GM21447 (cell line): Measurements from ENCODE around the gene TBC1D1.
A peak's percentile ranks its signal among the peaks of the same experiment; 100 is the strongest.

Experiments
- ATAC-seq: cut with Tn5 transposase; IDR thresholded peaks from one replicate; pipeline ENCODE4 v1.9.1; 2021; ENCODE audit not compliant: unreplicated experiment

TBC1D1 gene

DNA sequence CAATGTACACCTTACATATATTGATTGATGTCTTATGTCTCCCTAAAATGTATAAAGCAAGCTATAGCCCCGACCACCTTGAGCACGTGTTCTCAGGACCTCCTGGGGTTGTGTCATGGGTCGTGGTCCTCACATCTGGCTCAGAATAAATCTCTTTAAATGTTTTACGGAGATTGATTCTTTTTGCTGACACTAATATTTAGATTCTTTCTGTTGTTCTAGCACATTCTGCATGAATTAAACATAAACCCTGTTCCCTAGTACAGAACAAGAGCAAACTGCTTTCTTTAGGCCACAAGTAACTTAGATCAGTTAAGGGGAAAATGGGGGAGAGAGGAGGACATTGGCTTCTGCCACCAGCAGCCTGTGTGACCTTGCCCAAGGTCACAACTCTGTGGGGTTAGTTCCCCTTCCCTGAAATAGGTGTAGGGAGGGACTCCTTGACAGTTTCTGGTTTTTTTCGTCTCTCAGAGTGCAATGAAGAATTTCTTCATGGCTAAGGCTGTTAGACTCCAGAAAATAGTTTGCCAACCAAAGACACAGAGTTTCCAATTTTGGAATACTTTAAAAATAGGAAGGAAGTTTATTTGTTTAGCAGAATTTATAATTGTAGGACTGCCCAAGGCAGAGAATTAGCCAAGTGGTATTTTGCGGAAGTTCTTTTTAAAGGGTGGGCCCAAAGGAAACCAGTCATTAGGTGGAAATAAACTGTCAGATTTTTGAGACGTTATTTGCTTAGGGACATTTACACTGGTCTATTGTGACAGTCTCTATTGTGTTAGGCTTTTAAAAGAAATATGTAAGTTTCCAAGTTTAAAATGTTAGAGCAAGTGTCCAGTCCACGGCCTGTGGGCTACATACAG, 98.7 kb downstream of the TBC1D1 start:
- peak; percentile 44 for ATAC-seq

DNA sequence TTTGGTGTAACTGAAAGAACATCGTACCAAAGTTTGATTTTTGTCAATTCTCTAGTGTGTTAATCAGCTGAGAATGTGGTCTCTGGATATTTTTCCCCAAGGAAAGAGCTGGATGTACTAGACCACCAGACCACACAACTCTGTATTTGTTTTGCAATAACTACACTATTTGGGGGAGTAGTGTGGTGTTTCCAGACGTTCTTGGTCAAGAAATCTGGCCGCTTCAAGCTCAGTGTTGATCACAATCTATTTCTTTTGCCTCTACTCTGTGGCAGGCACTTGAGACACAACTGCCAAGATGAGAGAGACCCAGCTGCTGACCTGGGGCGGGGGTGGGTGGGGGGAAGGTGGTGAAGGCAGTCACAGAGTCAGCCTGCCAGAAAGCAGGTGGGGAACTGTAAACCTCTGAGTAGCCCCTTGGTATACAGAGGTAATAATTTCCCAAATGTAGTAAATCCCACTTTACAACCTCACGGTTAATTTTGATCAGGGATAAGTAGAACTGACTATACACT, 99.9 kb downstream of the TBC1D1 start:
- ATAC-seq: no peak

DNA sequence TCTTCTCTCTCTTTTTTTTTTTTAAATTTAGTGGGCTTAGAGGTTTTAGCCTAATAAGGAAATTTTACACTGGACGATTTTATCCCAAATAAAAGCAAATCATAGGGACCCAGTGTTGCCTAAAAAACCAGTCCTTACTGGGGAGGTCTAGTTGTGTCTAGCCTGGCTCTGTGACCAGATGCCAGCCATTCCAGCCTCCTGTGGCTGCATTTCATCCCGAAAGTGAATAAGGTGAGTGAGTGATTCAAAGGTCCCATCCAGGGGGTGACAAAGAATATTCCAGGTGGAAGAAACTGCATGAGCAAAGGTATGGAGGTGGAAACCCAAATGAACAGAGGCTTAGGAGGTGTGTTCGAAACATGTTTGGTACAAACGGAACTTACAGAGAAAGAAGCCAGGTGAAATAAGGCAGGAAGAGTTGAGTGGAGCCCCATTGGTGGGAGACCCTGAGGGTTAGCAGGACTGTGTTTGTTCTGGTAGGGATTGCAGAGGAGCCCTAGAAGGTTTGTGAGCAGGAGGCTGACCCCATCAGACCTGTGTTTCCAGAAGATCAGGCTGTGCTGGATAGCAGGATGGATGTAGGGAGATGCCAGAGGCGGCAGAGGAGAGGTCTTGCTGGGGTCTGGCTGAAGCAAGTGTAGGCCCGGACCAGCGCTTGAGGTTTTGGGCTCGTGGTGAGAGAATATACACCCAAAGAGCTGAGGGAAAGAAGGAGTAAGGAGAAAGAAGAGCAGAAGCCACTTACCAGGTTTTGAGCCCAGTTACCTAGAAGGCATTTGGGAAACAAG, 100.9 kb downstream of the TBC1D1 start:
- no peak for ATAC-seq

DNA sequence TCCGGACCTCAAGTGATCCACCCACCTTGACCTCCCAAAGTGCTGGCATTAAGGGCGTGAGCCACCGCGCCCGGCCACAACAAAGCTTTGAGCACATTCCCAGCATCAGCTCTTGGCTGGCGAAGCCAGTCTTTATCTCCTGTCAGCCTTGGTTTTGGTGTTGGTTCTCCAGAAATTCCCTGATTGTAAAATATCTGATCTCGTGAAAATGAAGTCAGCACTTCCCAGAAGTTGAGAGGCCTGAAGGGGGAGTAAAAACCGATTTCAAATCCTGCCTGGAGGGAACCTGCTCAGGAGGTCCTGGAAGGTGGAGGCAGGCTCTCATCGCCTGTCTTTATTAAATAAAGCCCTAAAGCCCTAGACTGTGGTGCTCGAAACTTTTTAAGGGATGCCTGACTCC, 102.9 kb downstream of the TBC1D1 start:
- no peak for ATAC-seq

DNA sequence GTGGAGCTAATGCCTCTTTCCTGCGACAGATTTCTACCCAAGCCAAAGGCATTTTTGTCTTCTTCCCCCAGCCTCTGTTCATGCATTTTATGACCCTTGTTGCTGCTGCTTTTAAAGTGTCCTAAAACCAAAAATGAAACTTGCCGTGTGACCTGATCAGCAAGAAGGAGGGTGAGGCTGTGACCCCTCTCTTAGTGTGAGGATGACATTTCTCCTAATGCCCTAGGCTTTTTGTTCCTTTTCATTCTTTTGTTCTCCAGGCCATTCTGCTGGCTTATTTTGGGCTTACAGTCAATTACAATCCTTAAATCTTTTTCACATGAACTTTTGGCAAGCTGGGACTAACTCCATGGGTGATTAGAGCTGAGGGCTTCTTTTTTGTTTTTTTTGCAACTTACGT, 103.7 kb downstream of the TBC1D1 start:
- ATAC-seq: peak; percentile 67

DNA sequence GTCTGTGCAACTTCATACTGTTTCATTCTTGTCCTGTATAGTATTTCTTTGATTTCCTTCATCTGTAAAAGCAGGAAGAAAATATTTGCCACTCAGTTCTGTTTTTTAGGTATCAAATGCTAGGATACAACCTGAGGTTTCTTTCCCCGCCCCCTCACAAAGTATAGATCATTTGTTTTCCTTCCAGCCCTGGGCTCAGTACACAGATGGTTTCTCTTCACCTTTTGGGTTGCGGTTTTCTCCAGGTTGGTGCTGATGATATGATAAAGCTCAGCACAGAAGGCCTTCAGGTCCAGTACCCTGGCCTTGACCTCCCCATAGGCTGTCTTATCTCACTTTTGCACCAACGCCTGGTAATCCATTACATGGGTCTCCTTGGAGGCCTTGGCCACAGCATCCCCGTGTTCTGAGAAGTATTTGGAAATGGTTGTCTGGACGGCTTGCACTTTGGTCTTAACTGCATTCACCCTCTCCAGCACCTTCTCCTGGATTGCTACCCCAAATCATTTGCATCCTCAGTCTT, 104.5 kb downstream of the TBC1D1 start:
- ATAC-seq: no peak

DNA sequence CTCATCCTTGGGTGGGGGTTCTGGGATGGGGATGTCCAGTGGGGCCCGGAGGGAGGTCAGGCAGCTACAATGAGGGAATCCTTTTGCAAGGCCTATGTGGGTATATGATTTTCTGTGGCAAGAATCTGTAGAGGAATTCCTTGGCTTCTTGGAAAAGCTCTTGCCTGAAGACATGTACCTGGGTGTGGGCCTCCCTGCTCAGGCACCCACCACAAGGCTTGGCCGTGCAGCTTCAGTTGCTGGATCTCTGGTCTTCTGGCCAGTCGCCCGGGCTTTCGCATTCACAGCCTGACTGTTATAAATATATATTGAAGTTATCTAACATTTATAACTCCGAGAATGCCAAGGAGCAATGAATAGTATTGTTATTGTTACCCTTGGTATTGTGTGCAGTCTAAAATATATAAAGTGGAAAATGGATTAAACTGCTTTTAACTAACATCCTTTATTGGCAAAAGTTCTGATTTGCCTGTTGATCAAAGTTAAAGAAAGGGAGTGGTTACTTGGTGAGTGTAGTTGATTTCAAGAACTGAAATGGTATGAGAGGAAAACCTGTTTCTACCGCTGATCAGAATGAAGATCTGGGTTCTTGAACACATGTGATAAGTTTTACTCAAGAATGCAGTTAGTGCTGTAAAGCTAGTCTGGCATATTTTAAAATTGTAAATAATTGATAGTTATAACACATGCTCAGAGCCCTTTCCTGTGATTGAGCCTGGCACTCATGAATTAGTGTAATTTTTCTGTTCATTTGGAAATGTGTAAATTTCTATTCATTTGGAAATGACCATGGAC, 105.3 kb downstream of the TBC1D1 start:
- no peak for ATAC-seq

DNA sequence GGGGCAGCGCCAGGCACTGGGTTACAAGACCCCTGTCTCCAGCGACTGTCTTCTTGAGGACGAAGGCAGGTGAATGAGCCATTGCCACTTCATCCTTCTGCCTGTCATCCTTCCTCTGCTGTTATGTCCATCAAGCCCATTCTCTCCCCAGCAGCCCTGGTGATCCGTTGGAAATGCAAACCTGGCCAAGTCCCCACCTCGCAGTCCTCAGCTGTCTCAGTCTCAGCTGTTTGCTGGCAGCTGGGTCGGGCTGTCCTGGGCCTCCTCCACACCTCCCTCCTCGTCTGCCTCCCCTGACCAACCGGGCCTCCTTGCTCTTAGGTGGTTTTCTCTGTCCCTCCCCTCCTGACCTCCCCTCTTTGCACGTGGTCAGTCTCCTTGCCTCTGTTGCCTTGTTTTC, 107.3 kb downstream of the TBC1D1 start:
- no peak for ATAC-seq

DNA sequence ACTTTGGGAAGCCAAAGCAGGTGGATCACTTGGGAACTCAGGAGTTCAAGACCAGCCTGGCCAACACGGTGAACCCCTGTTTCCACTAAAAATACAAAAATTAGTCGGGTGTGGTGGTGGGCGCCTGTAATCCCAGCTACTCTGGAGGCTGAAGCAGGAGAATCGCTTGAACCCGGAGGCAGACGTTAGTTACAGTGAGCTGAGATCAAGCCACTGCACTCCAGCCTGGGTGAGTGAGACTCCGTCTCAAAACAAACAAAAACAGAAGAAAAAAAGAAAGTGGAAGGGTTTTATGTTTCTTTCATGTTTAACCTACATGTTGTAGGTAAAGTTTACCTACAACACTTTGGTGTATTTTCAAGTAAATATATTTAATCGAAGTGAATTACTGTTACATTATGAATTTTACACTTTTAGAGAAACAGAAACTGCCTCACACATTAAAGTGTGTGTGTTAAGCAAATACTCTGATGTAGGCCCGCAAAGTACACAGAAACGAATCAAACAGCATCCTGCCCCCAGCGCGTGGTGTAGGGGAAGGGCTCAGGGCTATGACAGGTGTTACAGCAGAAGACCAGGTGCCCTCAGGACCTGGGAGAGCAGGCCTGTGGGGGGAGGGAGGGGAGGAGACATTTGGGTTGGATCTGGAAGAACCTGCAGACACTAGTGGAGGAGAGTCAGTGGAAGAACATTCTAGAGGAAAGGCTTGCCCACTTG, 108.3 kb downstream of the TBC1D1 start:
- no peak for ATAC-seq

DNA sequence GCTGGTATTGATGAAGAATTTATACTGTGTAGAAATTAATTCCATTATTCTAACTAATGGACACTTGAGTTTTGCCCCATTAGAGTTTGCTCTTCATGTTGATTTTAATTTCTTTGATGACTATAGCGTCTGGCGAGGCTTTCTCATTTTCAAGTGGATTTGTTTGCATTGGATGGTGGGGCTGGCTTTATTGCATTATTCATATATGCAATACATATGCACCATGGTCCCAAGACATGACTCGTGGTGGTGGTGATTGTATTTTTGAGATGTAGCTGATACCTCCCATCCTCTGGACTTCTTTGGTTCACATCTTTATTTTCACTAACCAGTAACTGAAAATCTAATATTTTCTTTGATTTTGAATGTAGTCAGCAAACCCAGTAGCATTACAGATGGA, 109.1 kb downstream of the TBC1D1 start:
- ATAC-seq: no peak

DNA sequence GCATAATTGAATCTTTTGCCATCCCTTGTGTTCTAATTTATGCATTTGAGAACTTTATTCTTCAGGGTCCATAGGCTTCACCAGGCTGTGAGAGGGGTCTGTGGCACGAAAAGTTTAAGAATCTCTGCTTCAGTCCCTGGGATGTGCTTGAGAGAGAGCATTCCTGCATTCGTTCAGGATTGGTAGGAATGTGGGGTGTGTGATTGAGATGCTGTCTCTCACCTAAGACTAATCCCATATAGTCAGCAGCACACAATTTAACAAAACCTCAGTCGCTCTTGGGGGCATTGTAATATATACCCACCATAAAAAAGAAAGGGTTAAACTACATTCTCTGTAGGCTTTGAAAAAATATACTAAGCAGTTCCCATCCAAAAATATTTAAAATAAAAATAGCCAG, 111.0 kb downstream of the TBC1D1 start:
- ATAC-seq: no peak

DNA sequence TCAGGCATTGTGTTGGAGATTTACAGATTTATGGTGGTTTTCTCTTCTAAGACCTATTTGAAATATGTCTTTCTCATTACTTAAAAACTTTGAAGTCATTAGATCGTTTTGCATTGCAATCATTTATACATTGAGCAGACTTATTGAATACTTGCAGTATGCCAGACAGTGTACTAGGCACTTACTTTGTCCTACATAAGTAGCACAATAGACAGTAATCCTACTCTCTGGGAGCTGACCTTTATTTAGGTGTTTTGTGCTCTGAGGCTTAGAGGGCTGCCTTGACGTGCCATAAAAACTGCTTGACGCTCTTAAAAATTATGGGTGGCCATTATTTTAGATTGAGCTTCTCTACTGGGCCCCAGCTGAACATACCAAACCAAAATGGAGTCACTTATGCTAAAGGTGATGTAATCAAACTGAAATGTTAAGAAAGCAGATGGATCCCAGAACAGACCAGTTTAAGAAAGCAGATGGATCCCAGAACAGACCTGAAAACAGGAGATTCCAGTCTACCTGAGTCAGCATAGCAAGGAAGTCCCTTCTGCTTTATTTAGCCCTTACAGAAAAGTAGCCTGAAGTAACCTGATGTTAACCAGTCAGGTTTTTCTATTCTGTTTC, 111.7 kb downstream of the TBC1D1 start:
- no peak for ATAC-seq

DNA sequence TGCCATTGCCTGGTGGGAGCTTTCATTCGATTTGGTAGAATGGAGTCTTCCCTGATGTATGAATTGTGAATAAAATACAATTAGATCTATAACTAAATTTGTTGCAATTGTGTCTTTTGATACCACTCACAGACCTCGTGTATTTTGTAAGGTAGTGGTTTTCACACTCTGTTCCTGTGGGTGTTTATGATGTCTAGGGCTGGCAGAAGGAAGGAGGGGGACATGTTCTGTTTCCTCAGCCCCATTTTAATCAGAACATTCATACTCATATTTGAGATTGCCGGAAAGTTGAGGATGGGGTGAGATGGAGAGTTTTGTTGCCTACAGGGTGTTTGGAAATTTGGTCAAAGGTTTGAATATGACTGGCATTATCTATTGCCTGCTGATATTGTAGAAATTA, 112.2 kb downstream of the TBC1D1 start:
- ATAC-seq: no peak

DNA sequence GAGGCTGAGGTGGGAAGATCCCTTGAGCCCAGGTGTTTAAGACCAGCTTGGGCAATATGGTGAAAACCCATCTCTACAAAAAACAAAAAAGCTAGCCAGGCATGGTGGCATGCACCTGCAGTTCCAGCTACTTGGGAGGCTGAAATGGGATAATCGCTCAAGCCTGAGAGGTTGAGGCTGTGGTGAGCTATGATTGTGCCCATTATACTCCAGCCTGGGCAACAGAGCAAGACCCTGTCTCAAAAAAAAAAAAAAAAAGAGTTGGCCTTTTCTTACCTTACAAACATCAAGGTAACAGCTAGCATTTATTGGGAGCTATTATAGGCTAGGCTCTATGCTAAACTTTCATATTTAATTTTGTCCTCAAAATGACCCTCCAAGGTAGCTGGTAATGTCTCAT, 112.7 kb downstream of the TBC1D1 start:
- ATAC-seq: no peak

DNA sequence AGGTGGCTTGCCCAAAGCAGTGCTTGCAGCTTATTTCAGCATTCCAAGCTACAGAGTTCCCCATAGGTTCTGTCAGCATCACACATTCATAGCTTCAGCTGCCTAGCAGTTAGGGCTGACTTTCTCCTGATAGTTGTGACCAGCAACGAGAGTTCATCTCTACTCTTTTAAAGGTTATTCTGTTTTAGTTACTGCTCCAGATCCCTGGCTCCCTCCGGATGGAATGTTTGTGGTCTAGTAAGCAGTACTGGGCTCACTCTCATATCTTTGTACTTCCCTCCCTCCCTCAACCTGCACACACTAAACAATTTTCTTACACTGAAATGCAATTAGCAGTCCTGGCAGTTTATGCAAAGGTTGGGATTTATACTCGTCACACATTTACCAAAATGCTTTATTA, 113.2 kb downstream of the TBC1D1 start:
- no peak for ATAC-seq

DNA sequence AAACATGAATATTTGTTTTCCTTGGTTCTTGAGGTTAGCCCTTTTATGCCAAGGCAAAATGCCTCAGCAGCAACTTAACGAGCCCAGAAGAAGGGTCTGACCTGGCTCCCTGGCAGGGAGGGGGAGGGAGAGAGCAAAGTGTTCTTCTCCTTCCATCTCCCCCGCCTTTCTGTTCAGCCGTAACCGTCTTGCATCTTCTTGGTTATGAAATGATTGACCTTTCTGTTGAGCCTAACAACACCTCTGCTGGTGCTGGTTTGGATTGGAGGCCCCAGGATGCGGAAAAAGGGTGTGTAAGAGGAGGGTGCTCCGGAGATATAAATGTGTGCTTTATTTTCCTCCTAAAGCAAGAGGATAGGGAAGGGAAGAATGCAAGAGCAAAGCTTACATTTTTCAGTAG, 114.0 kb downstream of the TBC1D1 start:
- no peak for ATAC-seq

DNA sequence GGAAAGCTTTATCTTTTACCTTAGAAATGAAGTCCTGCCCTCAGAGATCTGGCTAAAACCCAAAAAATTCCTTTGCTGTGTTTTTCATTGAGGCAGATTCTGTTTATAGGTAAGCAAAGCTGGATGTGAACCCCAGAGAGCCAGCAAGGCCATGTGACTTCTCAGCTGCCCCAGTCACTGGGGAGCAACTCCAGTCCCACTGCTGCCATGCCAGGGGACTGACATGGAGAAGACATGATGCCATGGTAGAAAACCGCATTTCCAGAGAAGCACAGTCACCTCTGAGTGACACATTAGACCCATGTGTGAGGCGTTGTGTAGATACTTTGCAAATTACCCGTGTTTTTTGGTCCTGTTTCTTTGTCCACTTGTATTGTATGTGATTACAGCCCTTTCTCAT, 114.8 kb downstream of the TBC1D1 start:
- ATAC-seq: no peak

DNA sequence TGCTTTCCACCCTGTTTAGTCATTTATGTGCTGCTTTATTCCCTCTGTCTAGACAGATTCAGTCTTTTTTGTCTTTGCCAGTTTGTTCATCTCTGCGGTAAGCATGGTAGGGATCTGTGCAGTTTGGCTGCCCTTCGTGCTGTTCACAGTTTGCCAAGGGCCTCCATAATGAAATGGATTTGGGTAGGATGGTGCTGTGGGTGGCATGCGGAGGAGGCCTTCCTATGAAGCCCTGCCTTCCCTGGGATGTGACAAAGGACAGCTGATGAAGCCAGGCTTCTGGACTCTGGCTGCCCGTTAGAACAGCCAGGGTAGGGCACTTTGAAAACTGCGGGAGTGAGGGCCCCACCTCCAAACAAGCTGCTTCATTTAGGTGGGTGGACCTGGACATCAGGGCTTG, 116.8 kb downstream of the TBC1D1 start:
- ATAC-seq: no peak

DNA sequence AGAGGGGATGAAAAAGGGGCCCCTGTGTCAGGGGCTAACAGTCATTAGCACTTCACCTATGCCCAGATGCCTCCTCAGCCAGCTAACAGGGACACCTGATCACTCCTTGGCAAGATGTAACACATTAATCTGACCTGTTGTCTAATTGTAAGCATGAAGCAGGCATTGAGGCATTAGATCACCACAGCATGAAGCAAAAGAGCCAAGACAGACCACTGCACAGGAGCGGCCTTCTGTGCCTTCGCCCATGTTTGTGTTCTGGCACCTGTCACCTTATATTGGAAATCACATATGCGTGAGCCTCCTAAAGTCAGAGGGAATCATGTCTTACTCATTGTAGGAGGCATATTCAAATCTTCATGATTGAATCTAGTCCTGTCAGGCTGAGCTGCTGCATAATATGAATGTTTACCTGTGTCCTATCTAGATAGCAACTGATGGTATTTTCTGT, 117.7 kb downstream of the TBC1D1 start:
- ATAC-seq: no peak

DNA sequence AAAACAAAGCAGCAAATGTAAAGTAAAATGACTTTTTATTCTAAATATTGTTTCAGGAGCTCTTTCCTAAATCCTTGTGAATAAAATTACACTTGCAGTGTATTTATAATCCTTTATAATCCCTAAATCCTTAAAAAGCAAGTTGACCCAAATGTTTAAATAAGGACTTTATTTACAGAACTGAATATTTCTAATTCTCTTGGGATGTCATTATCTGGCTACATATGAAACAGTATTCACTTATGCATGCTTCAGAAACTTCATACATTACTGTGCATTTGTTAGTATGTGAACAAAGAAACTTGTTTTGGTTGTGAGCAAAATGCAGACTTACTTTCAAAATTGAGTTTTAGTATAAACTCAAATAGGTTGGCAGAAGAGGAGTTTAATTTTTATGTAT, 118.5 kb downstream of the TBC1D1 start:
- ATAC-seq: no peak
